Activated CD8-positive, alpha-beta memory T cell treated with anti-CD3 and anti-CD28 coated beads for 48 hours (primary cell): Measurements from ENCODE around the gene SSC4D.
"Not testable (repeated sequence)": the region's sequence is repeated elsewhere in the genome, so short reads cannot be mapped to it uniquely, and the experiment has no call there.

ENCODE experiments used
- DNase-seq, 3 experiments: peaks; one replicate each; pipeline ENCODE4 v3.0.0-alpha.2; 2020; ENCODE audit warnings: low read depth in 2 of 3, low spot score in 2 of 3

SSC4D gene

DNA sequence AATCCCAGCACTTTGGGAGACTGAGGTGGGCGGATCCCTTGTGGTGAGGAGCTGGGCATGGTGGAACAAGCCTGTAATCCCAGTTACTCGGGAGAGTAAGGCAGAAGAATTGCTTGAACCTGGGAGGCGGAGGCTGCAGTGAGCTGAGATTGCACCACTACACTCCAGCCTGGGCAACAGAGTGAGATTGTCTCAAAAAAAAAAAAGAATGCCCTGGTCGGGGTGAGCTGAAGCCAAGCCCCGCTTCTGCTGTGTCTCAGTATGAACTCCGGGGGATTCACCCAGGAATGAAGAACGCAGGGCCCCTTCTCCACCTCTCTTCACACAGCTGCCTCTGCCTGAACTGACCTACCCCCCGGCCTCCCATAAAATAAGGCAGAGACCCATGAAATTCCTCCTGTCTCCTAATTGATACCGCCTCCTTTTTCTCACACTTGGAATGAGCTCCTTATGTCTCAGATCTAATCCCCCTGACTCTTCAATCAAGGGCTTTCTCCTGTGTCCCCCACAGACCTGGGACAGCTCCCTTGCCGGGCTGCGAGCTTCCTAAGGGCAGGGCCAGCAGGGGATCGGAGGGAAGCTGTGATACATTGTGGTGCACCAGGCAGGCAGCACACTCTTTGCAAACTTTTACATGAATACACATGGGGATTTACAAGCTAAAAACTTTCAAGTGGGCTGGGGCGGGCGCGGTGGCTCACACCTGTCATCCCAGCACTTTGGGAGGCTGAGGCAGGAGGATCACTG, 14.3 kb upstream of the SSC4D start:
- no peak for DNase-seq

DNA sequence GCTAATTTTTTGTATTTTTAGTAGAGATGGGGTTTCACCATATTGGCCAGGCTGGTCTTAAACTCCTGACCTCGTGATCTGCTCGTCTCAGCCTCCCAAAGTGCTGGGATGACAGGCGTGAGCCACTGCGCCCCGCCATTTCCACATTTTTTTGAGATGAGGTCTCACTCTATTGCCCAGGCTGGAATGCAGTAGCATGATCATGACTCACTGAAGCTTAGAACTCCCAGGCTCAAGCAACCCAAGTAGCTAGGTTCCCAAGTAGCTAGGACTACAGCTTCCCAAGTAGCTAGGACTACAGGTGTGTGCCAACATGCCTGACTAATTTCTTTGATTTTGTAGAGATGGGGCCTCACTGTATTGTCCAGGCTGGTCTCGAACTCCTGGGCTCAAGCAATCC, 11.6 kb upstream of the SSC4D start:
- DNase-seq = not testable (repeated sequence)

GRCh38 chr7:76417654-76418310, 8.3 kb upstream of the SSC4D start:
- not testable (repeated sequence) for DNase-seq

DNA sequence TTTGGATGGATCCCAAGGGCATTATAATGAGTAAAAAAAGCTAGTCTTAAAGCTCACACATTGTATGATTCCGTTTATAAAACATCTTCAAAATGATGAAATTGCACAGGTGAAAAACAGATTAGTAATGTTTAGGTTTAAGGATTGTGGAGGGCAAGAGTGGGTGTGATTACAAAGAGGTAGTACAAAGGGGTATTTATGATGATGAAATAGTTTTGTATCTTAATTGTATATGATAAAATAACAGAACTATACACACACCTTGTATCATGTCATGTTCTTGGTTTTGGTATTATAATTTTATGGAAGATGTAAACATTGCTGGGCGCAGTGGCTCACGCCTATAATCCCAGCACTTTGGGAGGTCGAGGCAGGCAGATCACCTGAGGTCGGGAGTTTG, 2.8 kb upstream of the SSC4D start:
- no peak for DNase-seq

- no peak for DNase-seq
Observed at GRCh38 chr7:76411626-76412025, 2.1 kb upstream of the SSC4D start.

- DNase-seq = no peak
Observed at GRCh38 chr7:76408121-76408560, 1.4 kb downstream of the SSC4D start.

DNA sequence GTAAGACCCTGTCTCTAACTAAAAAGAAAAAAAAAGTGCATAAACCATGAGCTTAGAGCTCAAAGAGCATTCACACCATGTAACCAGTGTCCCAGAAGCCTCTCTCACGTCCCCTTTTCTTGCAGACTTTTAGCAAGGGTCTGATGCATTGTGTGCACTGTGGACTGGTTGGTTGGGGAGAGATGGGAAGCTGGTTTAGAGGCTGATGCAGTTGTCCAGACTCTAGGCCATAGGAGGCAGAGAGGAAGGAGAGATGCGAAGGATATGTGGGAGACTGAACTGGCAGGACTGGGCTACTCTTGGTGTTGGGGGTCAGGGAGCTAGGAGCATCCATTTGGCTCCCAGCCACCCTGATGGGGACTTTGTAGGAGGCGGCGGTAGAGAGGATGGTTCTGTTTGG, 1.8 kb downstream of the SSC4D start:
- DNase-seq = no peak

GRCh38 chr7:76405738-76406137, 3.8 kb downstream of the SSC4D start:
- no peak for DNase-seq

DNA sequence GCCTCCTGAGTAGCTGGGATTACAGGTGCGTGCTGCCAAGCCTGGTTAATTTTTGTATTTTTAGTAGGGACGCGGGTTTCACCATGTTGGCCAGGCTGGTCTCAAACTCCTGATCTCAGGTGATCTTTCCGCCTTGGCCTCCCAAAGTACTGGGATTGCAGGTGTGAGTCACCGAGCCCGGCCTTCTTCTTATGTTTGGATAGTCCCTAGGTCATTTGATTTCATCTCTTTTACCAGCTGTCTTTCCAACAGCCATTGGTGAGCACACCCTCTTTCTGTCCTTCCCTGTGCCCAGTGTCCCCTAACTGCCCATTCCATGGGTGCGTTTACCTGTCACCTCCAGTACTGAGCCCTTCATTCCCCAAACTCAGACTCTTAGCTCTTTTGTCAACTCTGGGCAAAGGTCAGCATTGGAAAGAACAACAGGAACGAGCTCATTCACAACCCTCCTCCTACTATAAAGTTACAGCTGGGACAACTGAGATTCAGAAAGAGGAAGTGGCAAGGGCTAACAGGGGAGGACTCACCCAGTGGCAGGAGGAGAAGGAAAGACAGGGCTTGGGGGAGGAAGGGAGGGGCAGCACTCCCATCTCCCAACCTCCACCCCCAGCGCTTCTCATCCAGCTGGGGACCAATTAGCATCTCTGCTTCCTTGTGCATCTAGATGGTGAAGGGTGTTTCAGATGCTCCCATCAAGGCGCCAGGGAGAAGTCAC, 5.6 kb downstream of the SSC4D start:
- no peak for DNase-seq

DNA sequence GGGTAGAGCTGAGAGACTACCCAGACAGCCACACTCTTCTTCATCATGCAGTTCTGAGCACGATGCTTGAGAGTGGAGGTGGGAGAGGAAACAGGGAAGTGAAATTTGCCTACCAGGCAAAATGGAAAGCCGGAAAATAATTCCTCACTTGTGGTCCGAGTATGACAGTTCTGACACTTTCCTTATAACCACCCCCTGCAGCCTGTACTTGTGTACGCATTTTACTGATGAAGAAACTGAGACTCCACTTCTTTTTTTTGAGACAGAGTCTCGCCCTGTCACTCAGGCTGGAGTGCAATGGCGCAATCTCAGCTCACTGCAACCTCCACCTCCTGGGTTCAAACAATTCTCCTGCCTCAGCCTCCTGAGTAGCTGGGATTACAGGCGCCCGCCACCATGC, 6.4 kb downstream of the SSC4D start:
- not testable (repeated sequence) for DNase-seq

GRCh38 chr7:76400248-76400647, 9.2 kb downstream of the SSC4D start:
- DNase-seq = no peak

- peak; percentile 62 to 75 (median 74) for DNase-seq
Observed at GRCh38 chr7:76397409-76398183, 11.9 kb downstream of the SSC4D start.

- DNase-seq = no peak
Observed at GRCh38 chr7:76396864-76397263, 12.6 kb downstream of the SSC4D start.

DNA sequence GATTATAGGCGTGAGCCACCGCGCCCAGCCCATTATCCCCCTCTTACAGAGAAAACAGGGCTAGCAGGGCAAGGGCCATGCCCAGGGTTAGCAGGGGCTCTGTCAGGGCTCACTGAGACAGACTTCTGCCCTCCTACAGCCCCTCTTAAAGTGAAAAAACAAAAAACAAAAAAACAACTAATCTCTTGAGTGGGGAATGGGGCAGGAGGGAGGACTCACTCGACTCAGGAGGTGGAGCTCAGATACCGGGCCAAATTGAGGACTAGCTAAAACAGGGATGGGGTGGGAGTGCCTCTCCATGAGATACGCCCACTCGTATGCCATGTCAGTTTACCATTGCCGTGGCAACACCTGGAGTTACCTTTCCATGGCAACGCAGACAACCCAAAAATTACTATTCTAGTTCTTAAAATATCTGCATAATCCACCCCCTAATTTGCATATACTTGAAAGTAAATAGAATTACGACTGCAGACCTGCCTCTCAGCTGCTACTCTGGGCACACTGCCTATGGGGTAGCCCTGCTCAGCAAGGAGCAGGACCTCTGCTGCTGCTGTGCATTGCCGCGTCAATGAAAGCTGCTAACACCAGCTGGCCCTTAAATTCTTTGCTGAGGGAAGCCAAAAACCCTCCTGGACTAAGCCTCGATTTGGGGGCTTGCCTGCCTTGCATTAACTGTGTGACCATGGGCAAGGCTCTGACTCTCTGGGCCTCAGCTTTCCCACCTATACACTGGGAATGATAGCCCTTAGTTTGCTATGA, 13.4 kb downstream of the SSC4D start:
- DNase-seq = no peak

DNA sequence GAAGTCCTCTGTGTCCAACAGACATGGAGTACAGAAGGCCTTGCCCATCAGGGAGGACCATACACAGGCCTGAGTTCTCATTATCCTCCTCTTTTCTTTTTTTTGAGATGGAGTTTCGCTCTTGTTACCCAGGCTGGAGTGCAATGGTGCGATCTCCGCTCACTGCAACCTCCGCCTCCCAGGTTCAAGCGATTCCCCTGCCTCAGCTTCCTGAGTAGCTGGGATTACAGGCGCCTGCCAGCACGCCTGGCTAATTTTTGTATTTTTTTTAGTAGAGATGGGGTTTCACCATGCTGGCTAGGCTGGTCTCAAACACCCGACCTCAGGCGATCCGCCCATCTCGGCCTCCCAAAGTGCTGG, 13.9 kb downstream of the SSC4D start:
- DNase-seq = not testable (repeated sequence)

DNA sequence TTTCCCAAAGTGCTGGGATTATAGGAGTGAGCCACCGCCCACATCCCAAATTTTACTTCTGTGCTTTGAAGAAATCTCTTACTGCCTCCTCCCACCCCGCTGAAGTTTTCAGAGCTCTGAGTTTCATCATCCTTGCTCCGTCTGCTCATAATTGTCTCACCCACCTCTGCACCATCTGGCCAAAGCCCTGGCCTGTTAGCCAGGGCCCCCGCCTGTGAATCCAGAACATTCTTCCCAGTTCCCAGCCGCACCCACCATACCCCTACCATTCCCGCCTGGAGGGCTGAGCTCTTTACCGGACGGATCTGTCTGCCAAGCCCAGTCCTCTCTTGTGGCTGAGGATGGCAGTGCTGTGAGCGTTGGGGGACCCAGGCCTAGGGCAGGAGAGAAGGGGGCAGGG, 14.5 kb downstream of the SSC4D start:
- DNase-seq = no peak

DNA sequence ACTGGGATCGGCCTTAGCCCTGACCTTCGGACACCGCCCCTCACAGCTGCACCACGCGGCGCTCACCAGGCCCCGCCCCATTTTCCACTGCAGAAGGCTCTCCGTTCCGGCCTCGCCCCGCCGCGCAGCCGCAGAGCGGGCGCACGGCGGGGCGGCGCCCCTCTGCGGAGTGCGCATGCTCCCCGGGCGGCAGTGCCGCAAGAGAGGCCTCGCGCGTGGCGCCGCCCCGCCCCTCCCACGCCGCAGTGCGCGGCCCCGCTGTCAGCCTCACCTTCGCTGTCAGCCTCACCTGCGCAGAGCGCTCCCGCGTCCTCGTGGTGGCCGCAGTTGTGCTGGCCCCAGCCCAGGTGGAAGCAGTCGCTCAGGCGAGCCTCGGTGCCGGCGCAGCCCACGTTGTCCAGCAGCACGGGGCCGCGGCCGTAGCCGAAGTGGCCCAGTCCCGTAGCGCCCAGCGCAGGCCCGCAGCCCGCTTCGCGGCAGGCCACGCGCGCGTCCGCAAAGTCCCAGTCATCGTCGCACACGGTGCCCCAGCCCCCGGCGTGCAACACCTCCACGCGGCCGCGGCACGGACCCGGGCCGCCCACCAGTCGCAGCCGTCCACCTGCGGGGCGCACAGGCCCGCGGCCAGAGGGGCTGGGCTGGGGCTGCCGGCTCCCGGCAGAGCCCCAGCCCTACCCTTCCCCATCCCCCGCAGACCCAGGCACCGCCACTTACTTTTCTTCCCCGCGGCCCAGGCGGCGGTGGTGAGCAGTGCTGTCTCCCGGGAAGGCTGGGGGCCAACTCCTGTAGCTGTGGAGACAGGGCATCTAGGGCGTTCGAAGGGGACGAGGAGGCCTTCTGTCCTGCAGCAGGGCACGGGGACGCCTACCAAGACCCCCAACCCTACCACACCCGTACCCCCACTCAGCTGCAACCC, 16.1 kb downstream of the SSC4D start:
- DNase-seq = peak; percentile 74 to 88 (median 86)

DNA sequence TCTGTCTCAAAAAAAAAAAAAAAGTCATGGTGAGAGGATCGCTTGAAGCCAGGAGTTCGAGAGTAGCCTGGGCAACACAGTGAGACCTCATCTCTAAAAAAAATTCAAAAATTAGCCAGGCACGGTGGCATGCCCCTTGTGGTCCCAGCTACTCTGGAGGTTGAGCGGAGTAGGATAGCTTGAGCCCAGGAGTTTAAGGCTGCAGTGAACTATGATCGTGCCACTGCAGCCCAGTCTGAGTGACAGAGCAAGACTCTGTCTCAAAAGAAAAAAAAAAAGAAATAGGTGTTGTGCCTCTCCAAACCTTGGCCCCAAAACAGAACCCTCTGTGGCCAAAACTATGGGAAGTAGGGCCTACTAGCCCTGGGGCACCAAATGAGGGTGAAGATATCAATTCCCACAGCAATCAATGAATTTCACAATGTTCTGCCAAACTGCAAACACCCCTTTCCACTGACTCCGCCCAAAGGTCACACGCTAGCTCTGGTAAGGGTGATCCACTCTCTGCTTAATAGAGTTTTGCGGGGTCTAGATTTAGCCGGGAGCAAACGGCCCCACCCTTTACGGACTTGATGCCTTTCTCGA, 16.9 kb downstream of the SSC4D start:
- DNase-seq = no peak

- no peak for DNase-seq
Observed at GRCh38 chr7:76390092-76390491, 19.4 kb downstream of the SSC4D start.
